ENCODE measurements around the gene CSTPP1. TPM values are rescaled to one million over a fixed set of nuclear protein-coding genes. Genes with fewer than 3 reads are reported as not detected.

The CSTPP1 gene
- total RNA-seq, 1 donor from 2014 or later, result 29.6 TPM

GRCh38 chr11:47108214-47108613 is 171.7 kb downstream of the CSTPP1 start:
- Mint-ChIP-seq H3K4me1 (ENCODE audit: low read depth, unreplicated experiment) (peaks cover 17% of the 10 kb centered on the region), H3K36me3 (ENCODE audit: low read depth, unreplicated experiment) (peaks cover 6% of the 10 kb centered on the region), H3K27ac (ENCODE audit: unreplicated experiment) (no peak overlapping the region), H3K9me3 (ENCODE audit: unreplicated experiment) (no peaks in the 10 kb centered on the region), H3K4me3 (ENCODE audit: unreplicated experiment) (no peak overlapping the region), H3K27me3 (ENCODE audit: low read depth, unreplicated experiment) (no peaks in the 10 kb centered on the region)
- TF ChIP-seq EZH2 (IDR thresholded peaks at IDR 0.05; ENCODE audit: insufficient read depth, low read length), result no peak
- TF ChIP-seq CTCF (IDR thresholded peaks at IDR 0.05; ENCODE audit: insufficient read depth, low read depth, low read length), result no peak
- no peaks in the 10 kb centered on the region for H3K27me3 ChIP-seq (ENCODE audit: insufficient read depth, low read length)
- peaks cover 12% of the 10 kb centered on the region for H3K4me1 ChIP-seq (ENCODE audit: insufficient read depth, low read length)
- H3K9ac ChIP-seq (ENCODE audit: low read length), result no peak overlapping the region
- no peak overlapping the region for H3K4me2 ChIP-seq (ENCODE audit: low read length)
- no peak overlapping the region for H2AFZ ChIP-seq (ENCODE audit: low read depth, low read length)
- H3K27ac ChIP-seq (ENCODE audit: low read depth, low read length), result no peak overlapping the region
- no peaks in the 10 kb centered on the region for H3K36me3 ChIP-seq (ENCODE audit: insufficient read depth, low read length)
- no peak for FAIRE-seq
- peaks cover 8% of the 10 kb centered on the region for H4K20me1 ChIP-seq (ENCODE audit: insufficient read depth, low read length)
- DNase-seq (ENCODE audit: low read depth), result no peak
- H3K4me3 ChIP-seq (ENCODE audit: insufficient read depth, low read depth, low read length), result no peak overlapping the region
- no peaks in the 10 kb centered on the region for H3K79me2 ChIP-seq (ENCODE audit: insufficient read depth, low read length)
- H3K9me3 ChIP-seq (ENCODE audit: insufficient read depth, low read depth, low read length), result no peaks in the 10 kb centered on the region

GRCh38 chr11:47109051-47109726 is 172.6 kb downstream of the CSTPP1 start:
- DNase-seq (ENCODE audit: low read depth), result no peak
- peaks cover 8% of the 10 kb centered on the region for H4K20me1 ChIP-seq (ENCODE audit: insufficient read depth, low read length)
- Mint-ChIP-seq H3K27me3 (ENCODE audit: low read depth, unreplicated experiment) (no peaks in the 10 kb centered on the region), H3K4me1 (ENCODE audit: low read depth, unreplicated experiment) (peaks cover 11% of the 10 kb centered on the region), H3K27ac (ENCODE audit: unreplicated experiment) (no peak overlapping the region), H3K9me3 (ENCODE audit: unreplicated experiment) (no peaks in the 10 kb centered on the region), H3K4me3 (ENCODE audit: unreplicated experiment) (no peak overlapping the region), H3K36me3 (ENCODE audit: low read depth, unreplicated experiment) (peaks cover 6% of the 10 kb centered on the region)
- peaks cover 9% of the 10 kb centered on the region for H3K4me1 ChIP-seq (ENCODE audit: insufficient read depth, low read length)
- no peak for TF ChIP-seq EZH2 (IDR thresholded peaks at IDR 0.05; ENCODE audit: insufficient read depth, low read length)
- TF ChIP-seq CTCF (IDR thresholded peaks at IDR 0.05; ENCODE audit: insufficient read depth, low read depth, low read length), result no peak
- H3K4me2 ChIP-seq (ENCODE audit: low read length), result no peak overlapping the region
- H3K36me3 ChIP-seq (ENCODE audit: insufficient read depth, low read length), result no peaks in the 10 kb centered on the region
- no peak overlapping the region for H3K4me3 ChIP-seq (ENCODE audit: insufficient read depth, low read depth, low read length)
- no peak for FAIRE-seq
- no peaks in the 10 kb centered on the region for H3K27me3 ChIP-seq (ENCODE audit: insufficient read depth, low read length)
- no peaks in the 10 kb centered on the region for H3K9me3 ChIP-seq (ENCODE audit: insufficient read depth, low read depth, low read length)
- no peaks in the 10 kb centered on the region for H3K79me2 ChIP-seq (ENCODE audit: insufficient read depth, low read length)
- H3K9ac ChIP-seq (ENCODE audit: low read length), result no peak overlapping the region
- H2AFZ ChIP-seq (ENCODE audit: low read depth, low read length), result no peak overlapping the region
- no peak overlapping the region for H3K27ac ChIP-seq (ENCODE audit: low read depth, low read length)

- no peak overlapping the region for H3K9ac ChIP-seq (ENCODE audit: low read length)
- peaks cover 3% of the 10 kb centered on the region for H3K4me1 ChIP-seq (ENCODE audit: insufficient read depth, low read length)
- H3K4me3 ChIP-seq (ENCODE audit: insufficient read depth, low read depth, low read length), result no peak overlapping the region
- H3K36me3 ChIP-seq (ENCODE audit: insufficient read depth, low read length), result no peaks in the 10 kb centered on the region
- H3K9me3 ChIP-seq (ENCODE audit: insufficient read depth, low read depth, low read length), result no peaks in the 10 kb centered on the region
- no peak overlapping the region for H3K4me2 ChIP-seq (ENCODE audit: low read length)
- no peak for DNase-seq (ENCODE audit: low read depth)
- Mint-ChIP-seq H3K36me3 (ENCODE audit: low read depth, unreplicated experiment) (peaks cover 6% of the 10 kb centered on the region), H3K4me3 (ENCODE audit: unreplicated experiment) (no peak overlapping the region), H3K27ac (ENCODE audit: unreplicated experiment) (no peak overlapping the region), H3K9me3 (ENCODE audit: unreplicated experiment) (no peaks in the 10 kb centered on the region), H3K27me3 (ENCODE audit: low read depth, unreplicated experiment) (no peaks in the 10 kb centered on the region), H3K4me1 (ENCODE audit: low read depth, unreplicated experiment) (peaks cover 5% of the 10 kb centered on the region)
- TF ChIP-seq EZH2 (IDR thresholded peaks at IDR 0.05; ENCODE audit: insufficient read depth, low read length), result no peak
- no peak for TF ChIP-seq CTCF (IDR thresholded peaks at IDR 0.05; ENCODE audit: insufficient read depth, low read depth, low read length)
- H2AFZ ChIP-seq (ENCODE audit: low read depth, low read length), result no peak overlapping the region
- H4K20me1 ChIP-seq (ENCODE audit: insufficient read depth, low read length), result peaks cover 8% of the 10 kb centered on the region
- no peak for FAIRE-seq
- no peaks in the 10 kb centered on the region for H3K27me3 ChIP-seq (ENCODE audit: insufficient read depth, low read length)
- H3K79me2 ChIP-seq (ENCODE audit: insufficient read depth, low read length), result no peaks in the 10 kb centered on the region
- no peak overlapping the region for H3K27ac ChIP-seq (ENCODE audit: low read depth, low read length)
Measured at GRCh38 chr11:47109727-47110246, 173.2 kb downstream of the CSTPP1 start.
